BJ (cell line): ENCODE data around the gene CLEC5A. TPM values are rescaled to one million over a fixed set of nuclear protein-coding genes. Genes with fewer than 3 reads are reported as not detected.

ENCODE experiments used
- CTCF ChIA-PET: fragments of 350-600 bp; formaldehyde crosslinking; extraction: SDS; loops from one replicate; lab custom pipeline; 2021; ENCODE audit warnings: antibody characterized with exemption, inconsistent platforms; lab: Yijun Ruan, JAX
- POLR2A ChIA-PET: fragments of 300-600 bp; sonication (Branson Sonifier 250); formaldehyde crosslinking; extraction: SDS; loops from one replicate; lab custom pipeline; 2021; ENCODE audit warnings: antibody characterized with exemption; lab: Charles Lee
- DNase-seq: peaks from one replicate; pipeline ENCODE4 v3.0.0-alpha.2; 2011; ENCODE audit warnings: low read depth
- H3K27me3 ChIP-seq: 2 replicates; pipeline ENCODE4 v1.6.0; 2011; ENCODE audit warnings: low read length; ENCODE audit not compliant: control insufficient read depth, insufficient read depth
- H3K36me3 ChIP-seq: 2 replicates; pipeline ENCODE4 v1.5.1; 2011; ENCODE audit warnings: low read length; ENCODE audit not compliant: control insufficient read depth, insufficient read depth
- H3K4me3 ChIP-seq: 2 replicates; pipeline ENCODE4 v1.5.1; 2011; ENCODE audit warnings: low read depth, mild to moderate bottlenecking, control low read depth, low read length
- polyA plus RNA-seq: library from polyadenylated mRNA; depleted of rRNA; stranded (reverse); fragments of >200 nt; gene quantifications from 2 replicates; pipeline ENCODE4 v1.2.3, GENCODE V29; 2011
- TF ChIP-seq, protein P1 (sequence below): IDR thresholded peaks from 2 replicates; pipeline ENCODE4 v1.5.1; 2011; ENCODE audit warnings: low read depth, mild to moderate bottlenecking, control low read depth, inconsistent platforms, low read length, moderate library complexity; ENCODE audit not compliant: insufficient read depth

Gene CLEC5A
- polyA plus RNA-seq, 1 experiment, result not detected

DNA sequence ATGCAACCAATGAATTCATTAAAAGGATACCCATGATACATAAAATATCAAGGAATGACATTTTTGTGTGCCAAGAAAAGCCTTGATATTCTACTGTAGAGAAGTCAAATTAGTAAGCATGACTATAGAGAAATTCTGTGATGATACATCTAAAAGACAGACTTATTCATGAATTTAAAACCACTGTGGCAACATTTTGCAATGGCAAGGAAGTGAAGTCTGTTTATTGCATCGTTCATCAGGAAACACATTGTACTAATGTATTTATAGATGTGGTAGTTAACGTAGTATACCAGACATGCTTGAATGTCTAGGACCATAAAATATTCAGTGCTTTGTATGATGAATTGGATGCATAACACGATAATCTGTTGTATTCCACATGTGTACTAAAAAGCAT, 9.3 kb upstream of the CLEC5A start:
- H3K36me3 ChIP-seq, result no peaks in the 10 kb centered on the region
- DNase-seq, result no peak
- TF ChIP-seq, protein P1, sequence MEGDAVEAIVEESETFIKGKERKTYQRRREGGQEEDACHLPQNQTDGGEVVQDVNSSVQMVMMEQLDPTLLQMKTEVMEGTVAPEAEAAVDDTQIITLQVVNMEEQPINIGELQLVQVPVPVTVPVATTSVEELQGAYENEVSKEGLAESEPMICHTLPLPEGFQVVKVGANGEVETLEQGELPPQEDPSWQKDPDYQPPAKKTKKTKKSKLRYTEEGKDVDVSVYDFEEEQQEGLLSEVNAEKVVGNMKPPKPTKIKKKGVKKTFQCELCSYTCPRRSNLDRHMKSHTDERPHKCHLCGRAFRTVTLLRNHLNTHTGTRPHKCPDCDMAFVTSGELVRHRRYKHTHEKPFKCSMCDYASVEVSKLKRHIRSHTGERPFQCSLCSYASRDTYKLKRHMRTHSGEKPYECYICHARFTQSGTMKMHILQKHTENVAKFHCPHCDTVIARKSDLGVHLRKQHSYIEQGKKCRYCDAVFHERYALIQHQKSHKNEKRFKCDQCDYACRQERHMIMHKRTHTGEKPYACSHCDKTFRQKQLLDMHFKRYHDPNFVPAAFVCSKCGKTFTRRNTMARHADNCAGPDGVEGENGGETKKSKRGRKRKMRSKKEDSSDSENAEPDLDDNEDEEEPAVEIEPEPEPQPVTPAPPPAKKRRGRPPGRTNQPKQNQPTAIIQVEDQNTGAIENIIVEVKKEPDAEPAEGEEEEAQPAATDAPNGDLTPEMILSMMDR, result no peak
- H3K27me3 ChIP-seq, result no peaks in the 10 kb centered on the region
- ChIA-PET POLR2A (no interaction called here), CTCF (no interaction called here)
- no peak overlapping the region for H3K4me3 ChIP-seq

DNA sequence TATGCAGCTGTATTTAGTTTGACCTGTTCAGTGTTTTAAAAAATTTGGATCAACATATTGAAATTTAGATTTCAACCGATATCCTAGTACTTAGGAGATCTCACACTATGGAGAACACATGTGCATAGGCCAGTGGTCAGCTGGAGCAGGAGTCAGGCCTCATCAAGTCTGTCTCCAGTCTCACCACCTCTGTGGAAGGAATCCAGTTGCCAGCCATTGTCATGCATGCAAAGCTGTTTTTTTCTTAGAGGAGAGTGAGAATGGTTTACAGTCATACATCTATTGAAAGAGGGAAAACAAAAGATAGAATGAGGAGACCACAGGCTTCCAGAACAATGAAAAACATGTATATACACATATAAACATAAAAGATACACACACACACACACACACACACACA, 7.6 kb upstream of the CLEC5A start:
- no peak for DNase-seq
- H3K36me3 ChIP-seq, result no peaks in the 10 kb centered on the region
- no peaks in the 10 kb centered on the region for H3K27me3 ChIP-seq
- CTCF ChIA-PET, result no interaction called here
- H3K4me3 ChIP-seq, result no peak overlapping the region
- POLR2A ChIA-PET, result no interaction called here
- TF ChIP-seq, protein P1, result no peak

DNA sequence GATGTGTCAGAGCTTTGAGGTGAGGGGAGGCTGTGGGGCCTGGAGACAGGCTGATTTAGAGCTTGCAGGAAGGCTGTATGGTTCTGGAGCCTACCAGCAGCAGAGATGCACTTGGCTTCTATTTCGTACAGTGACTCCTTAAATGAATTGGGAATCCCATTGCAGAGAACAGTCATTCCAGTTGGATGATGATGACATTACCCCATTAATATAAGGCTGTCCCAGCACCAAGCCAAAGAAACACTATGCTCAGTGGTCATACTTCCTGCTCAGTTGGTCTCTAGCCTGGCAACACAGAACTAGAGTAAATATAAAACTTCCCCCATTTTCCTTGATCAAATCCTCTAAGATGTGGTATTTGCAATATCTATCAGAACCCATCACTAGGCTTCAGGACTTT, 5.7 kb upstream of the CLEC5A start:
- Histone ChIP-seq H3K4me3 (no peak overlapping the region), H3K36me3 (no peaks in the 10 kb centered on the region), H3K27me3 (no peaks in the 10 kb centered on the region)
- no peak for DNase-seq
- TF ChIP-seq, protein P1, result no peak
- ChIA-PET CTCF (no interaction called here), POLR2A (no interaction called here)

DNA sequence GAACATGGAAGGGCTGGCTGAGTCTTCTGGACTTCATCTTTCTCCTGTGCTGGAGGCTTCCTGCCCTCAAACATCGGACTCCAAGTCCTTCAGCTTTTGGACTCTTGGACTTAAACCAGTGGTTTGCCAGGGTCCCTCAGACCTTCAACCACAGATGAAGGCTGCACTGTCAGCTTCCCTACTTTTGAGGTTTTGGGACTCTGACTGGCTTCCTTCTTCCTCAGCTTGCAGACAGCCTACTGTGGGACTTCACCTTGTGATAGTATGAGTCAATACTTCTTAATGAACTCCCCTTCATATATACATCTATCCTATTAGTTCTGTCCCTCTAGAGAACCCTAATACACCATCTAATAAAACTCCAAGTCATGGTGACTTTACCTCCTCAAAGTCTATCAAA, 4.0 kb upstream of the CLEC5A start:
- TF ChIP-seq, protein P1, result no peak
- POLR2A ChIA-PET, result no interaction called here
- CTCF ChIA-PET, result no interaction called here
- Histone ChIP-seq H3K4me3 (no peak overlapping the region), H3K36me3 (no peaks in the 10 kb centered on the region), H3K27me3 (no peaks in the 10 kb centered on the region)
- DNase-seq, result no peak

DNA sequence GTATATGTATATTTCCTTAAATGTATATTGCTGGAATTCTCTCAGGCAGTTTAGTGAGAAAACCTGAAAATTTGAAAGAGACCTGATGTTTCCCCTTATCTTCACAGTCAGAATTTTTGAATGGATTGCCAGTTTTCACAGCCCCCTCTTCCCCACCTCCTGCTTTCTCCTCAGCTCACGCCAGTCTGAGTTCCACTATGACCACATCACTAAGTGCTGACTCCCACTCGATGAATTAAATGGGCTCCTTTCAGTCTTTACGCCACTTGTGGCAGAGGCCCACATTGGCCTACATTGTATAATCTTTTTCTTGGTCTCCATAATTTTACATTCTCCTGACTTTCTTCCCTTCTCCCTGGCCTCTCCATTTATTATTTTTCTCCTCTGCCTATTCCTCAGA, 3.1 kb upstream of the CLEC5A start:
- Histone ChIP-seq H3K36me3 (no peaks in the 10 kb centered on the region), H3K4me3 (no peak overlapping the region), H3K27me3 (no peaks in the 10 kb centered on the region)
- DNase-seq, result no peak
- ChIA-PET CTCF (no interaction called here), POLR2A (no interaction called here)
- TF ChIP-seq, protein P1, result no peak
